Activated B cell treated with CpG ODN at 0.5 μM for 24 hours (primary cell): ENCODE results near the gene LGALS8. TPM values are rescaled to one million over a fixed set of nuclear protein-coding genes. Genes with fewer than 3 reads are reported as not detected.

ENCODE experiments used
- ATAC-seq: fragments of 200-7000 bp; cut with Tn5 transposase; one replicate; pipeline ENCODE4 v1.10.0; 2021; ENCODE audit warnings: low read depth, mild to moderate bottlenecking, moderate library complexity
- CTCF ChIA-PET: fragments of 350-600 bp; sonication (Branson Sonifier 250); formaldehyde crosslinking; loops from one replicate; lab custom pipeline; 2021; ENCODE audit warnings: antibody characterized with exemption; lab: Charles Lee
- POLR2A ChIA-PET: fragments of 350-600 bp; sonication (Branson Sonifier 250); formaldehyde crosslinking; loops from one replicate; lab custom pipeline; 2021; ENCODE audit warnings: antibody characterized with exemption; lab: Charles Lee
- DNase-seq: peaks from one replicate; pipeline ENCODE4 v3.0.0; 2022
- H3K27ac Mint-ChIP-seq: one replicate; pipeline ENCODE4 v1.8.0; 2020; ENCODE audit warnings: mixed read lengths
- H3K27me3 Mint-ChIP-seq: one replicate; pipeline ENCODE4 v1.8.0; 2021; ENCODE audit warnings: mixed read lengths
- H3K36me3 Mint-ChIP-seq: one replicate; pipeline ENCODE4 v1.8.0; 2021; ENCODE audit warnings: low read depth, mixed read lengths
- H3K4me1 Mint-ChIP-seq: one replicate; pipeline ENCODE4 v1.8.0; 2021; ENCODE audit warnings: mixed read lengths
- H3K4me3 Mint-ChIP-seq: one replicate; pipeline ENCODE4 v1.8.0; 2020; ENCODE audit warnings: mild to moderate bottlenecking, mixed read lengths
- H3K9me3 Mint-ChIP-seq: one replicate; pipeline ENCODE4 v1.8.0; 2020; ENCODE audit warnings: mixed read lengths
- CTCF ChIP-seq: fragments of 200-600 bp; IDR thresholded peaks from one replicate; pipeline ENCODE4 v1.8.0; 2022; ENCODE audit warnings: antibody characterized with exemption, mild to moderate bottlenecking
- intact Hi-C: fragments of 100-400 bp; cut with micrococcal nuclease; formaldehyde crosslinking; loops from one replicate; pipeline ENCODE4 v1.15.1; 2024
- total RNA-seq: library from RNA; stranded (reverse); gene quantifications from 2 replicates; pipeline ENCODE4 v1.2.3, GENCODE V29; 2022

Gene LGALS8
- total RNA-seq, 1 donor from 2014 or later: 37.4 TPM

GRCh38 chr1:236509647-236510401, 14.0 kb upstream of the LGALS8 start:
- DNase-seq: no peak

GRCh38 chr1:236511735-236512418, 11.9 kb upstream of the LGALS8 start:
- intact Hi-C loops: no loop called here
- peaks cover 3% of the 10 kb centered on the region for H3K27me3 Mint-ChIP-seq
- peaks cover 7% of the 10 kb centered on the region for H3K4me1 Mint-ChIP-seq
- CTCF ChIA-PET: no interaction called here
- TF ChIP-seq CTCF: no peak
- H3K36me3 Mint-ChIP-seq: no peaks in the 10 kb centered on the region
- no peak for ATAC-seq
- DNase-seq: no peak
- no peaks in the 10 kb centered on the region for H3K9me3 Mint-ChIP-seq
- no peak overlapping the region for H3K4me3 Mint-ChIP-seq
- H3K27ac Mint-ChIP-seq: no peak overlapping the region
- POLR2A ChIA-PET: interaction anchor here (0.7 kb wide), 1 partner anchor 228 kb away, joined by 4 read pairs; no protein-coding TSS in a partner anchor

More at GRCh38 chr1:236509647-236510401, 14.0 kb upstream of the LGALS8 start:
- TF ChIP-seq CTCF: no peak
- H3K9me3 Mint-ChIP-seq: no peaks in the 10 kb centered on the region
- H3K27ac Mint-ChIP-seq: no peak overlapping the region
- peaks cover 5% of the 10 kb centered on the region for H3K27me3 Mint-ChIP-seq
- intact Hi-C loops: no loop called here
- H3K4me1 Mint-ChIP-seq: peaks cover 7% of the 10 kb centered on the region
- H3K4me3 Mint-ChIP-seq: no peak overlapping the region
- CTCF ChIA-PET: no interaction called here
- ATAC-seq: no peak
- H3K36me3 Mint-ChIP-seq: no peaks in the 10 kb centered on the region
- POLR2A ChIA-PET: interaction anchor here (0.8 kb wide), 1 partner anchor 14 kb away, joined by 4 read pairs; the partner anchor contains the start of gene LGALS8

- TF ChIP-seq CTCF: no peak
- Mint-ChIP-seq H3K4me3 (no peak overlapping the region), H3K27ac (no peak overlapping the region), H3K27me3 (peaks cover 3% of the 10 kb centered on the region), H3K4me1 (no peaks in the 10 kb centered on the region), H3K9me3 (no peaks in the 10 kb centered on the region), H3K36me3 (no peaks in the 10 kb centered on the region)
- DNase-seq: no peak
- ATAC-seq: no peak
- CTCF ChIA-PET: no interaction called here
- intact Hi-C loops: no loop called here
- POLR2A ChIA-PET: no interaction called here
These were observed 8.9 kb upstream of the LGALS8 start for GRCh38 chr1:236514703-236515442.

GRCh38 chr1:236515443-236515958, 8.3 kb upstream of the LGALS8 start:
- ChIA-PET CTCF (no interaction called here), POLR2A (no interaction called here)
- Mint-ChIP-seq H3K36me3 (no peaks in the 10 kb centered on the region), H3K27ac (no peak overlapping the region), H3K27me3 (peaks cover under 1% of the 10 kb centered on the region), H3K4me3 (no peak overlapping the region), H3K4me1 (no peaks in the 10 kb centered on the region), H3K9me3 (no peaks in the 10 kb centered on the region)
- ATAC-seq (no peak), DNase-seq (no peak)
- TF ChIP-seq CTCF: no peak
- intact Hi-C loops: no loop called here
